ENCODE measurements around the gene TRABD.

TRABD gene

GRCh38 chr22:50173311-50173982 lies 12.3 kb upstream of the TRABD start:
- no peak for DNase-seq (ENCODE audit: low read depth in 1 of 2, low spot score in 1 of 2)

- no peak for DNase-seq (ENCODE audit: low read depth in 1 of 2, low spot score in 1 of 2)
These were observed 11.7 kb upstream of the TRABD start for GRCh38 chr22:50173983-50174355.

DNA sequence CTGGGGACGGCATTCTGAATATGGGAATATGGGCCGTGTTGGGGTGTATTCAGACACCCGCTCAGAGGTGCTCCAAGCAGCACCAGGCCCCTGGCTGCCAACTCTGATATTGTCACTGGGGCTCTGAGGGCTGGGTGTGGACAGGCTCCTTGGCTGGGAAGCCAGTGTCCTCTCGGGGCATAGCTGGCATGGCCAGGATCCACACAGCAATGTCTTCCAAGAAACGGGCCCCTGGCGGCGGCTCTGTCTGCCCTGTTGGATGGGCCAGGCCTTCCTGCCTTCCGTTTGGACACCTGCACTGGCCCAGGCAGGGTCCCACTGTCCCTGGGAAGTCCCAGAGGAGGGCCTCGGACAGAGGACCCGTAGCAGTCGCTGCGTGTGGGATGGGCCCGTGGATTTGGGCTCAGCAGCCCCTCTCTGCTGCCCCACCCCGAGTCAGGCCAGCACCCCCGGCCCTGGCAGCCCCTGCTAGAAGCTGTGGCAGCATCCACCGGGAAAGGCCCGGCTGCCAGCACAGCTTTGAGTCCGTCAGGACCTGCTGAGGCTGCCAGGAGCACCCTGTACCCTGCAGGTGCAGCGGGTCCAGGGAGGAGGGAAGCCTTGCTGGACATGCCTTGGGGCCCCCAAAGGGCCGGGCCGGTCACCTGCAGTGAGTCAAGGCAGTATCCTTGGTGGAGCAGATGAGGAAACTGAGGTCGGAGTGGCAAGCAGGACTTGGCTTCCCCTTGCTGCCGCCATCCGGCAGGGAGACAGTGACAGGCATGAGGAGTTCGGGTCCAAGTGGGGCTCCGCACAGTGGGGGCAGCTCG lies 11.1 kb upstream of the TRABD start:
- DNase-seq (ENCODE audit: low read depth in 1 of 2, low spot score in 1 of 2) = no peak

DNA sequence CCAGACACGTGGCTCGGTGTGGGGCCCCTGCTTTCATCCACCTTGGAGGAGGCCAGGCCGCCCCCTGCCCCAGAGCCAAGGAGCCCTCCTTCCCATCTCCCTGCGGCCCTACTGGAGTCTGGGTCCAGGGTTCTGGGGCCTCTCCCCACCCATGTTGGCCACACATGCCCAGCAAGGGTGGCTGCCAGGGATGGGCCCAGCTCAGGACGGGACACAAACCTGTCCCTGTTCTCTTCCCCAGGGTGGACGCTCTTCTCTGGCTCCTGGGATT lies 10.6 kb upstream of the TRABD start:
- no peak for DNase-seq (ENCODE audit: low read depth in 1 of 2, low spot score in 1 of 2)

- no peak for DNase-seq (ENCODE audit: low read depth in 1 of 2, low spot score in 1 of 2)
These were observed 9.5 kb upstream of the TRABD start for GRCh38 chr22:50175921-50176849.

GRCh38 chr22:50176850-50177536 lies 8.7 kb upstream of the TRABD start:
- DNase-seq (ENCODE audit: low read depth in 1 of 2, low spot score in 1 of 2) = no peak

DNA sequence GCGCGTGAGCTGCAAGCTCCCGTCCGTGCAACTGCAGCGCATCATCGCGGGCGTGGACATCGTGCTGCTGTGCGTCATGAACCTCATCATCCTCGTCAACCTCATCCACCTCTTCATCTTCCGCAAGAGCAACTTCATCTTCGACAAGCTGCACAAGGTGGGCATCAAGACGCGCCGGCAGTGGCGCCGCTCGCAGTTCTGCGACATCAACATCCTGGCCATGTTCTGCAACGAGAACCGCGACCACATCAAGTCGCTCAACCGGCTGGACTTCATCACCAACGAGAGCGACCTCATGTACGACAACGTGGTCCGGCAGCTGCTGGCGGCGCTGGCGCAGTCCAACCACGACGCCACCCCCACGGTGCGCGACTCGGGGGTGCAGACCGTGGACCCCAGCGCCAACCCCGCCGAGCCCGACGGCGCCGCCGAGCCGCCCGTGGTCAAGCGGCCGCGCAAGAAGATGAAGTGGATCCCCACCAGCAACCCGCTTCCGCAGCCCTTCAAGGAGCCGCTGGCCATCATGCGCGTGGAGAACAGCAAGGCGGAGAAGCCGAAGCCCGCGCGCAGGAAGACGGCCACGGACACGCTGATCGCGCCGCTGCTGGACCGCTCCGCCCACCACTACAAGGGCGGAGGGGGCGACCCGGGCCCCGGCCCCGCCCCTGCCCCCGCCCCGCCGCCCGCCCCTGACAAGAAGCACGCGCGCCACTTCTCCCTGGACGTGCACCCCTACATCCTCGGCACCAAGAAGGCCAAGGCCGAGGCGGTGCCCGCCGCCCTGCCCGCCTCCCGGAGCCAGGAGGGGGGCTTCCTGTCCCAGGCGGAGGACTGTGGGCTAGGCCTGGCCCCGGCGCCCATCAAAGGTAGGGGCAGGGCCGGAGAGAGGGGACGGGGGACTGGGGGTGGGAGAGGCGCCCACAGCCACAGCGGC lies 7.9 kb upstream of the TRABD start:
- DNase-seq (ENCODE audit: low read depth in 1 of 2, low spot score in 1 of 2) = no peak

DNA sequence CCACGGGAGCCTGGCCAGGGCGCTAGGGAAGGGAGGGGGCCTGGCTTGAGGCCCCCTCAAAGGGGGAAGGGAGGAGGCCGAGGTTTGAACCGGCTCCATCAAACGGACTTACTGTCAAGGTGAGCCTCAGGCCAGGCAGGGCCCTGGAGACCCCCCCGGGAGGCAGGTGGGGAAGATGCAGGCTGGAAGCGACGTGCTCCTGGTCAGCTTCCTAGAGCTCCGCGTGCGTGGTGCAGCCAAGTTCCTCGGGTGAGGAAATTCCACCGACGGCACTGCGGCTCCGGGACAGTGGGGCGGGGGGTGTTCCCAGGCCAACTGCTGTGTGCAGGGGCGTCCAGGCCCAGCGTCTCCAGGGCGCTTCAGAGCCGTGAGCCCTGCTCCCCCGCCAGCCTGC lies 7.2 kb upstream of the TRABD start:
- no peak for DNase-seq (ENCODE audit: low read depth in 1 of 2, low spot score in 1 of 2)

DNA sequence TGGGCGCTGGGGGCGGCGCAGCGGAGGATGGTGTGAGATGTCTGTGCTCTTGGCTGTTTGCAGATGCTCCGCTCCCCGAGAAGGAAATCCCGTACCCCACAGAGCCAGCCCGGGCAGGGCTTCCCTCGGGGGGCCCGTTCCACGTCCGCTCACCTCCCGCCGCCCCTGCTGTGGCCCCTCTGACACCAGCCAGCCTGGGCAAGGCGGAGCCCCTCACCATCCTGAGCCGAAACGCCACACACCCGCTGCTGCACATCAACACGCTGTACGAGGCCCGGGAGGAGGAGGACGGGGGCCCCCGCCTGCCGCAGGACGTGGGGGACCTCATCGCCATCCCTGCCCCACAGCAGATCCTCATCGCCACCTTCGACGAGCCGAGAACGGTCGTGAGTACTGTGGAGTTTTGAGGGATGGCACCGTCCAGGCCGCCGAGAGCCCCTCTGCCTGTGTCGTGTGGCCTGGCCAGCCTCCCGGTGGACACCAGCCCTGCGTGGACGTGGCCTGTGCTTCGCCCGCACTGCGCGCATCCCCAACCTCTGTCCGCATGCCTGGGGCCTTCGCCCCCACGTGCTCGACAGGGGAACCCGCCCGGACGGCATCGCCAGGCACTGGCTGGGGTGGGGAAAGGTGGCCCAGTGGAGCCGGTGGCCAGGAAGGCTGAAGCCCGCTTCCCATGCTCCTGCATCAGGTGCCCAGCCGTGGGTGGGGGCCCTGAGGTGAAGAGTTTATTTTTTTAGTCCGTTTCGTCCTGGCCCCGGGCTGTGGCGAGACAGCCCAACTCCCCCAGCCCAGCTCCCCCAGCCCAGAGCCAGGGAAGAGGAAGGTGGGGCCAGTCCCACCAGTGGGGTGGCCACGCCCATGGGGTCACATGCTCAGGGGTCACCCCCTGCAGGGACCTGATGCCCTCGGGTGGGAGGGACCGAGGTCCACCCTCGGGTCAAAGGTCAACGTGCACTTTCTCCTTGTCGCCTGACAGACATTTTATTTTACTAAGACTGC lies 6.5 kb upstream of the TRABD start:
- no peak for DNase-seq (ENCODE audit: low read depth in 1 of 2, low spot score in 1 of 2)

DNA sequence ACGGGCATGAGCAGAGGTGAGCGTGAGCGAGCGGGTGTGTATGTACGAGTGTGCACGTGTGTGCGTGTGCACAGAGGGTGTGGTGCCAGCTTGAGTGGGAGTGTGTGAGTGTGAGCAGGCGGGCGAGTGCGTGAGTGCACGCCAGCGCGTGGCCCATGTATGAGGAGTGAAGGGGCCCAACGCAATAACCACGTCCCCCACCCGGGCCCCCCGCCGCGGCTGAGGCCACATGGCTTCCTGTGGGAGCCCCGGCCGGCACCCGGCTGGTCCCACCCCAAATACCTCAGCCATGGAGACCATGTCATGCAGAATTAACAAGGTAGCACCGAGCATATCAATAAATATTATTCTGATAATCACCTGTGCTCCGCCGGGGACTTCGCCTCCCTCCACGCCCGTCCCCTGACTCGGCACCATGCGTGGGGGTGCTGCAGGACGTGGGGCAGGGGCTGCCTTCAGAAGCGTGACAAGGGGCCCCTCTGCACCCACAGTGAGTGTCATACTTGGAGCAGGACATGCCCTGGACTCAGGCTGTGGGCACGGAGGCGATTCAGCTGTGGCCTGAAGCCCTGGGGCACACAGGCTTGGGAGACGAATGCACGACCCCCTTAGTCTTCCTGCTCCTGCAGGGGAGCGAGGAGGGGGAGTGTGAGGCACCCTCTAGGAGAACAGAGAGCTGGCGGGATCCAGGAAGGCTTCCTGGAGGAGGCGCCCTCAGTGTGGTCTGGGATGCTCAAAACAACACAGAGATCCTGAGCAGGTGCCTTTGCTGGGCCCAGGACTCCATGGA lies 5.6 kb upstream of the TRABD start:
- DNase-seq (ENCODE audit: low read depth in 1 of 2, low spot score in 1 of 2) = no peak

DNA sequence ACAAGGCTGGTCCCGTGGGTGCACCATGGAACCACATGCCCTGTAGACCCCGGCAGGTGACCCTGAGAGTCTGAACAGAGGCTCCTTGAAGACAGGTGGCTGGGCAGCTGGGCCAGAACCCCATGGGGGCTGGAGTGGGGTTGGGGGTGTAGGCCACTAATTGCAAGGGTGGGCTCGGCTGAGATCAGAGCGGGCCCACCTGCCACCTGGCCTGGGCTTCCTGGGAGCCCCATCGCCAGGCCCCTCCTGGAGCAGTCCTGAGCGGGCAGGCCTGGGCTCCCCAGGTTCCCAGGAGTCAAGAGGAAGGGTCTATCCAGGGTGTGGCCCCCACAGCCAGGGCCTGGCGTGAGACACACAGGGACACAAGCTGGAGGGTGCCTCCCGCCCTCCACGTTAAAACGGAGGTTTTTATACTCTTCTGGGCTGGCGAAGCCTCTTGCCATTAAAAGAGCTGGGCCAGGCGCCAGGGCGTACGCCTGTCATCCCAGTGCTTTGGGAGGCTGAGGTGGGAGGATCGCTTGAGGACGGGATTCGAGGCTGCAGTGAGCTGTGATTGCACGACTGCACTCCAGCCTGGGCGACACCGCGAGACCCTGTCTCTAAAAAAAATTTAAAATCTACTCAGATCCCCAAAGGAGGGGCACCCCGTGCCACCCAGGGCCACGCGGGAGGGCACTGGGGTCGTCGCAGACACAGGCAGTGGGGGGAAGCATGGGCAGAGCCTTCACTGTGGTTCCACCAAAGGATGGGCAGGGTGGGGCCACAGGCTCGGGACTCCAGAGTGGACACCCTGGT lies 4.8 kb upstream of the TRABD start:
- no peak for DNase-seq (ENCODE audit: low read depth in 1 of 2, low spot score in 1 of 2)

- no peak for DNase-seq (ENCODE audit: low read depth in 1 of 2, low spot score in 1 of 2)
These were observed 3.3 kb upstream of the TRABD start for GRCh38 chr22:50182176-50183081.

GRCh38 chr22:50183141-50183971 lies 2.4 kb upstream of the TRABD start:
- DNase-seq (ENCODE audit: low read depth in 1 of 2, low spot score in 1 of 2) = no peak

GRCh38 chr22:50184004-50184901 lies 1.5 kb upstream of the TRABD start:
- no peak for DNase-seq (ENCODE audit: low read depth in 1 of 2, low spot score in 1 of 2)
